HG02610 (cell line): ENCODE data around the gene SCAMP1.
"Not testable (repeated sequence)": the region's sequence is repeated elsewhere in the genome, so short reads cannot be mapped to it uniquely, and the experiment has no call there.

Experiments
- ATAC-seq: cut with Tn5 transposase; IDR thresholded peaks from one replicate; pipeline ENCODE4 v1.9.1; 2021; ENCODE audit warnings: mild to moderate bottlenecking, moderate library complexity; ENCODE audit not compliant: unreplicated experiment

Gene SCAMP1

DNA sequence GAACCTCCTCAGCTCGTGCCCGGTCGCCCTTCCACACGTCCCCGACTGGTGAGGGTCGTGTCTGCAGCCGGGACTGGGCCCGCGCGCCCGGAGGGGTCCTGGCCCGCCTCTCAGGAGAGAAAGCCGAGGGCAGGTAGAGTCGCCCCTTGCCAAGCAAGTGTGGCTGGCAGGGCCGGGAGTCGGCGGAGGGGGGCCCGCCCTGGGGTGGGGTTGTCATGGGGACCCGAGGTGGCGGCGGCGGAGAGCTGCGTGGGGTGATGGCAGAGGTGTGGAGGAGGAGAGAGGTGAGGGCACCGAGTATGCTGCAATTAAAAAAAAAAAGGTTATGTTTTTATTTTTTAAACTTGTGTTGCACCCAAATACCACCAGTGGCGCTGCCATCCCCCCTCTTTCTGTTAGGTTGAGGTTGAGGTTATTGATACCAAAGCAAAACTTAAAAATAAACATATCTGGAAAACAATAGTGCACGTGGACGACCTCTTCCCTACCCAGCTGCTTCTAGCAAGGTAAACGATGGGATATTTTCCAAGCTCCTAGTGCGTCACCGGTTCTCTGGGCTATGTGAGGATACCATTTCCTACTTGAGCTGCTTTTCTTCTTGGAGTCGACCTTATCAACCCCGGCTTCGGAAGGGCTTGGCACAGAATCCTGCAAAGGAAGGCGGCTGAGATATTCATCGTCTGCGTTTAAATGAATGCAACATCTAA, 660 bp downstream of the SCAMP1 start:
- ATAC-seq = peak; percentile 26

DNA sequence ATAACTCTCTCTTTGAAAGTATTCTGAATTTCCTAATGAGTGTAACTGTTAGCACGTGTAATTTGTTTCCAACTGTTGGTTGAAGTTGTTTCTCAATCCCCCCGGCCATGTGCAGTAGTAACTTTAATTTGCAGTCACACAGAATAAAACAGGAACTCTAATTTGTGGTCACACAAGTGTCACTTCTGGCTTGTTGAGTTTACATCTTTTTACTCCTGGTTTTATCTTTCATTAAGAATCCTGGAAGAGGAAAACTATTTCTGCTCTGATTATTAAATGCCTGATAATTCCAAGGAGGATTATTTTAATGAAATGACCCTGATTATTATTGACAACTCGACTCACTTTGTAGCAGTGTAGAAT, 1.2 kb downstream of the SCAMP1 start:
- no peak for ATAC-seq

DNA sequence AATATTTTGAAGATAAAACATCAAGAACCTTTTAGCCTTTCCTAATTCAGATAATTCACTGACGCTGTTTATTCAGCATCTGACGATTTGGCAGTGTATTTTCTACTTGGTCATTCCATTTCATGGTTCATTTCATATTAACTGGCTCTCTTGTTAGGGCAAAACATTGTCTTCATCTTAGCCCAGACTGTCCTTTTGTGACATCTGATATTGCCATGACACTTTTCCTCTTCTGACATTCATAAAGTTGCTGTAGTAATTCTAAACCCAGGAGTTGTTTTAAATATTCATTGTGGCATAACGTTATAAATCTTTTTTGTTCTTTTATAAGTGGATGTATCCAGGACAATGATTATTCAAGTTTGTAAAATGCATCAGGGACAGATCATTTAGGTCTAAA, 1.8 kb downstream of the SCAMP1 start:
- ATAC-seq = no peak

DNA sequence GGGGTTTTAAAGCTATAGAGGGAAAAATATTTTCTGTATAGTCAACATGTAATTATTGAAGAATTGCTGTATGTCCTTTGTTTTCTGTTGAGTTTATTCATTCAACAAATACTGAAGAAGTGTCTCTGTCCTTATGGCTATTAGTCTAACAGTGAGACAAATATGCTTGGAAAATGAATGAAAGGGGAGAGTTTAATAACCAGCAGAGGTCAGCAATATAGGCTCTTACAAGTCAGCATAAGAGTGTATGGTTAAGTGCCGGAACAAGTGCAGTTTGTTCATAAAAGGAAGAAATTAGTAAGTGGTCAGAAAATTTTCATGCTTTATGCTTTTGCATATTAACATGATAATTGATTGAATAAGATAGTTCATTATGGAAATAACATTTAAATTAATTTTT, 3.6 kb downstream of the SCAMP1 start:
- no peak for ATAC-seq

DNA sequence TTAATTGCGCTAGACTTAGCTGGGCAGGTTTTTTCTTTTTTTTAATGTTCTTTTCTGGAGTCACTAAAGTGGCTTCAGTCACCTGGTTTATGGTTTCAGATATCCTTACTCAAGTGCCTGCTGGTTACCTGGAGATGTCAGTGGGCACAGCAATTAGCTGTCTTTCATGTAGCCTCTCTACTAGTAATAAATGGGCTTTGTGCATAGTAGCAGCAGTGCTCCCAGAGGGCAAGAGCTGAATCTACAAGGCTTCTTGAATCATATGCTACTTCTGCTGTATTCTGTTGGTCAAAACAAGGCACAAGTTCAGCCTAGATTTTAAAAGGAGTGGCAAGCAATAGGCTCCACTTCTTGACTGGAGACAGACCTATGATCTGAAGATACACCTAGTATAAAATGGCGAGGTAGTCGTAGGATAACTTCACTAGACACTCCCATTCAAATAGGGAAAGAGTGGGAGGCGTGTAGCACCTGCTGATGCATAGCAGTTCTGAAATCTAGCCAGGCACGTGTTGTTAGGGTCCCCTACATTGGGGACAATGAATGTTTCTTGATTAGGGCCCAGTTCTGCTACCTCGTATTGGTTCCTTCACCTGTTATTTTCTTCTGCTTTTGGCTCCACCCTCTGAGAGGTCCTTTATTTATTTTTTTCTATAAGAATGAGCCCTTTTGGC, 7.0 kb downstream of the SCAMP1 start:
- no peak for ATAC-seq

DNA sequence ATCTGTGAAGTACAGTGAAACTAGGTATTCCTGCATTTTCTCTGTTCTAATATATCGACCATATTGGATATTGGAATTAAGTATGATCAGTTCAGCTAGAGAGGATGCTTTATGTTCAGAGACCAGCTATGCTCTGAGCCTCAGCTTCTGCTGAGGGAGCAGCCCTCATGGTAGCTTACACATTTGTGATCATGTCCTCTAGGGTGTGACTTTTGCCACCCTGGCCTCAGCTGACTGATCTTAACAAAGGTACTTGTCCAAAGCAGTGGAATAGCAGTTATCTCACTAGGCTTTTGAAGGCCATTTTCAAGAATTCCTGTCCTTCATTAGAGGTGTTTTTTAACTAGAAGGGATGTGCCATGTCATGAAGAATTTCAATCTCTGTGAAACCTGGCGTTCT, 9.3 kb downstream of the SCAMP1 start:
- ATAC-seq = no peak

DNA sequence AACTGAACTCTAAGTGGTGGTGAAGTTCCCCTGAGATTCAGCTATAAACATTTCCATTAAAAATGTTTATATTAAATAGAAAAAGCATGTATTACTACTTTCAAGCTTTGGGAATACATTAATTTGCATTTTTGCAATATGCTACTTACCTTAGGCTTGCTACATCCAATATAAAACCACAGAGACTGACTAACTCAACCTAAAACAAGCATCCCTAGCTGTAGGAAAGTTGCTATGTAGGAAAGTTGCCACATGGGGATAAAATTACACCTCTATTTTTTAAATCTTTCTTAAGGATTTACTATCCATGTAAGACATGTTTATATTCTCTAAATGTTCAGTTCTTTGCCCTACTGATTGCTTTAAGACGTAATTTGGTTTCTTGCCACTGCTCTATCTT, 12.8 kb downstream of the SCAMP1 start:
- no peak for ATAC-seq

DNA sequence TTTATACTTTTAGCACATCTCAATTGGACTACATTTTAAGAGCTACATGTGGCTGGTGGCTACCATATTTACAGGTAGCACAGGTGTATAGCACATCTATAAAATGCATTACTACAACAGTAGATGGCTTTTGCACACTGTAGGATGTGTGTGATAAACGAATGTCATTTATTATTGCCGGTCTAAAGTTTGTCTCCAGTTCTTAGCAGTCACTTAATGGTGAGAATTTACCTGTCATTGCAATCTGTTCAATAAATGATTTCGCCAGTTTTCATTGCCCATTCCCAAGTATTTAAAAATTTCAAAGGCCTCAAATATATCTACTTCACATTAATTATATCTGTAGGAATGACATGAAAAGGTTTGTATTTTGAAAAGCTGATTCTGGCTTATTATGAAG, 15.9 kb downstream of the SCAMP1 start:
- no peak for ATAC-seq

DNA sequence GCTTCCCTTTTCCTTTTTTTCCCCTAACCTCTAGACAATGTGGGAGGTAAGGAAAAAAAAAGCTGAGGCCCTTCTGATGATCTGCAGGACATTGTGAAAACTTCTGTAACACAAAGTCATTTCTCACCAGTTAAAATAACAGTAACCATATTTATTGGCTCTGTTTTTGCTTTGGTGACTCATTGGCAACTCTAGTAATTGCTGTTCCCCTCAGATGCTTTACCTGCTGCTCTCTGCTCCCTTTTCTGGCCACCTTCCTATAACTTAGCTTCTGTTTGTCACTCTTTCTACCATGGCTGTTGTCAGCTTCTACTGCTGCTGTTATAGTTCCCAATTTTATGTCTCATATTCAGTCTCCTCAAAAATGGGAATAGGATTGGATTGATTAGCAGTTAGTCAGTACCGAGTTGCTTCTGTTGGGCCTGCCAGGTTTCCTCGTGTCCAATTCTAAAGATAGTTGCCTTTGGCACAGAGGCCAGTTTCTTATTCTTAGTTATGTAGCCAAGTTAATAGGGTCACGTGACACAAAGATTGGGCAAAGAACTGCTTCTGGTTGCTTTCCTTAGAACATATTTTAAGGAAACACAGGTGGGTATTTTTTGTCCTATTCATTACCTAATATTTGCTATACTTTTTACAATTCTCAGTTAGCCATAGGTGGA, 16.8 kb downstream of the SCAMP1 start:
- peak; percentile 70 for ATAC-seq

DNA sequence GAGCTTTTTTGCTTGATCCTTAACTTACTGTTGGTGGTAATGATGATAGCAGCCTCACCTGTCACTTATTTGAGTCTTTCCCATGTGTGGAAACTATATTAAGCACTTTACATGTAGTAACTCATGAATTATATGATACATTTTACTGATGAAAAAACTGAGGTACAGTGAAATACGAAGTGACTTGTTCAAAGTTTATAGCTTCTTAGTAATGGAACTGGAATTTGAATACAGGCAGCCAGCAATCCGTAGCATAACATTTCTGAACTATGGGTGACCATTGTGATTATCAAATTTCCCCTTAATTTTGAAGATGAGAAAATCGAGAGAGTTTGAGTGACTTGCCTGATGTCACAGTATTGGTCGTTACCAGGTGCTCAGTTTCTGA, 17.3 kb downstream of the SCAMP1 start:
- ATAC-seq = no peak

DNA sequence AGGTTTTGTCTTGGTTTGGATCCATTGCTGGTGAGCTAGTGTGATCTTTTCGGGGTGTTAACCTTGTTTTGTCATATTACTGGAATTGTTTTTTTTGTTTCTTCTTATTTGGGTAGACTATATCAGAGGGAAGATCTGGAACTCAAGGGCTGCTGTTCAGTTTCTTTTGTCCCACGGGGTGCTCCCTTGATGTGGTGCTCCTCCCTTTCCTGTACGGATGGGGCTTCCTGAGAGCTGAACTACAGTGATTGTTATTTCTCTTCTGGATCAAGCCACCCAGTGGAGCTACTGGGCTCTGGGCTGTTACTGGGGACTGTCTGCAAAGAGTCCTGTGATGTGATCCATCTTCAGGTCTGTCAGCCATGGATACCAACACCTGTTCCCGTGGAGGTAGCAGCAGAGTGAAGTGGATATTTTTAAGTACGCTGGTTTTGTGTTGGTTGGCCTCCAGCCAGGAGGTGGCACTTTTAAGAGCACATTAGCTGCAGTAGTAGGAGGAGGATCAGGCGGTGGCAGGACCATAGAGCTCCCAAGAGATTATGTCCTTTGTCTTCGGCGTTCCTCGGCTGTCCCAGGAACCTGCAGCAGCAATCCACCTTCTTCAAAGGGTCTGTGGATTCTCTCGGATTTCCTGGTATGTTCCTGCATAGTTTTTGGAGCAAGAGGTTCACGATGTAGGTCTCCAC, 27.2 kb downstream of the SCAMP1 start:
- no peak for ATAC-seq

DNA sequence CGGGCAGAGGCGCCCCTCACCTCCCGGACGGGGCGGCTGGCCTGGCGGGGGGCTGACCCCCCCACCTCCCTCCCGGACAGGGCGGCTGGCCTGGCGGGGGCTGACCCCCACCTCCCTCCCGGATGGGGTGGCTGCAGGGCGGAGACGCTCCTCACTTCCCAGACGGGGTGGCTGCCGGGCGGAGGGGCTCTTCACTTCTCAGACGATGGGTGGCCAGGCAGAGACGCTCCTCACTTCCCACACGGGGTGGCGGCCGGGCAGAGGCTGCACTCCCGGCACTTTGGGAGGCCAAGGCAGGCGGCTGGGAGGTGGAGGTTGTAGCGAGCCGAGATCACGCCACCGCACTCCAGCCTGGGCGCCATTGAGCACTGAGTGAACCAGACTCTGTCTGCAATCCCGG, 30.9 kb downstream of the SCAMP1 start:
- not testable (repeated sequence) for ATAC-seq

DNA sequence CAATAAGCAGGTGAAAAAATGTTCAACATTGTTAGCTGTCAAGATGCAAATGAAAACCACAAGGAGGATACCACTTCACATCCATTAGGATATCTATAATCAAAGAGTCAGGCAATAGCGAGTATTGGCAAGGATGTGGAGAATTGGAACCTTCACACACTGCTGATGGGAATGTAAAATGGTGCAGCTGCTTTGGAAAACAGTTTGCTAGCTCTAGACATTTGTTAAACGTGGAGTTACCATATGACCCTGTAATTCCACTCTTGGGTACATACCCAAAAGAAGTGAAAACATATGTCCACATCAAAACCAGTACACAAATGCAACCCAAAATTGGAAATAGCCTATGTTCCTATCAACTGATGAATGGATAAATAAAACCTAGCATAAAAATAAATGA, 37.4 kb downstream of the SCAMP1 start:
- ATAC-seq = no peak

DNA sequence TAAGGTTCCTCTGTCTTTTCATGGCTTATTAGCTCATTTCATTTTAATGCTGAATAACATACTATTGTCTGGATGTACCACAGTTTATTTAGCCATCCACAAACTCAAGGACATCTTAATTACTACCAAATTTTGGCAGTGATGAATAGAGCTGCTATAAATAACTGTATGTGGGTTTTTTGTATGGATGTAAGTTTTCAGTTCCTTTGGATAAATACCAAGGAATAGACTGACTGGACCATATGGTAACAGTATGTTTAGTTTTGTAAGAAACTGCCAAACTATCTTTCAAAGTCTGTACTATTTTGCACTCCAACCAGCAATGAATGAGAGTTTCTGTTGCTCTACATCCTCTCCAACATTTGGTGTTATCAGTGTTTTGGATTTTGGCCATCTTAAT, 38.7 kb downstream of the SCAMP1 start:
- no peak for ATAC-seq

DNA sequence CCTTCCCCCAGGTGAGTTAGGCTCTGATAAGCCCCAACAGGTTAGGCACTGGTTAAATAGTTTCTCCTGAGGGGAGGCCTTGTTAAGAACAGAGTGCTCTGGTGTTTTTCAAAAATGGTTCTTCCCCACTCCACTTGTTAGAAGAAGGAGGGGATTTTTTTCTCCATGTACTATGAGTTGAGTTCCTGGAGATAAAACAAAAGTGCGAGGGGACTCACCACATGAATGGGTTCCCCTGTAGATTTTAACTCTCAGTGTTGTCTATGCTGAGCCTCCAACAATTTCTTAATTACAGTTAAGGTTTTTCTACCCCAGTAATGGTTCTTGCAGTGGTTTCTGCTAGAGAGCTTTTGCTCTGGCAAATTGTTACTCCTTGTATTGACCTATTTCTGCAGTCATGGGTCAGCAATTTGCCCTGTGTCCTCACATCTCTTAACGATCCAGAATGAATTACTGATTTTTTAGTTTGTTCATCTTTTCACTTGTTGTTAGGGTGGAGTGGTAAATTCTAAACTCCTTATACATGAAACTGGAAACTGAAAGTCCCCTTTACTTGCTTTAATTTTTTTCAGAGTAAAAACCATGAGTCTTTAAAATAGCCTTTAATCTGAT, 44.4 kb downstream of the SCAMP1 start:
- no peak for ATAC-seq

DNA sequence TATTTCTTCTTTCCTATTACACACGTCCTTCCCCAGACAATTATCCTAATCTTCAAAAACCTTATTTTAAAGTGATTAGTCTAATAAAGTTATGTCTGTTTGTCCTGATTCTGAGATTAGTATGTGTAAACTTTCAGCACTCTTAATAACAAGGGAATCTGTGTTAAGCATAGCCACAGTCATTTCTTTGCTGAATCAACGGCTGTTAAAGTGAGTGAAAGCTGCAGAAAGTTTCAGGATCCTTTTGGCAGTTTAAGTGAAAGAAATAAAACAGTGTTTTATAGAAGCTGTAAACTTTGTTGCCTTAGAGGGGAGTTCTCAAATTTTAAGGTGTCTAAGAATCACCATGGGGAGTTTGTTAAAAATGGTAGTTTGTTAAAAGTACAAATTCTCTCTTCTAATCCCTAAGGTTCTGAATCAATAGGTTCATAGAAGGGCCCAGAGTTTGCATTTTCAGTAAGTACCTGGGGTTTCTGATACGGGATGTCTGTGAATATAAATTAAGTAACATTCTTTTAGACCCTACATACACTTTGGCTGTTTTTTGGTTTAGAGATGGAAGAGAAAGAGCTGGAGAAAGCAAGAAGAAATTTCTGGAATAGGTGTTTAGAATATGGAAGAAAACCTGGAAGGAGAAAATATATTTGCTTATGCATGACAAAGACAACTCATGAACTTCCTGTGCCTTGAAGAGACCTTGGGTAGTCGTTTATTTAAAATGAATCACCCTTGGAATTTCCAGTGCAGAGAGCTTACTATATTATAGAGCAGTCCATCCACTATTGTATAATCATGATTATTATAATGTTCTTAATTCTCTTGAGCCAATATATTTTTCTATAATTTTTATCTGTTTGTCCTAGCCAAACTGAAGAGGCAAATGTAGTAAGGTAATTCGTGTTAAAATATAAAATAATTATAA, 45.7 kb downstream of the SCAMP1 start:
- peak; percentile 57 for ATAC-seq

DNA sequence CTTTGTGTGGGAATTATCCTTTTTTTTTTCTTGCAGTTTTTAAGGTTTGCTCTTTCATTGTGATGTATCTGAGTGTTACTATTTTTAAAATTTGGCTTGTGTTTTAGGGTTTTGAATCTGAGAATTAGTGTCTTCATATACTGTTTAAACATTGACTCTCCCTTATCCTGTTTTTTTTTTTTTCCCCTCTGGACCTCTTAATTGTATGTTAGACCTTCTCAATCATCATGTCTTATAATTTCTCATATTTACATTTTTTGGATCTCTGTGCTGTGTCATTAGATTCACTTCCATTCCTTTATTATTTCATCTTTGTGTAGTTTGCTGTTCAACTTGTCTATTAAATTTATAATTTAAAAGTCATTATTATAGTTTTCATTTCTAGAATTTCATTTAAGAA, 47.0 kb downstream of the SCAMP1 start:
- ATAC-seq = no peak

DNA sequence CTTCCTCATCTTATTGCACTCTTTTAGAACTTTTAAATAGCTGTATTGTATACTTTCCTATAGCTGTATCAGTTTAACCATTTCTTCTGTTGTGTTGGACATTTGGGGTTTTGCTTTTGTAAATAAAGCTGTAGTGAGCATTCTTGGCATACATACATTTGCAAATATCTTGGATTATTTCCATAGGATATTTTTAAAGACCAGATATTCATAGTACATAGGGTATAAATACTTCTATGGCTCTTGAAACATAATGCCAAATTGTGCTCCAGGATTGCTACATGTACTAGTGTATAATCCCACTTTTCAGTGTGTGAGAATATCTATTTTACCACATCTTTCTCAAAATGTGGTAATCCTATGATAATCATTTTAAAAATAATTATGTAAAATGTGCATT, 51.2 kb downstream of the SCAMP1 start:
- ATAC-seq = no peak

DNA sequence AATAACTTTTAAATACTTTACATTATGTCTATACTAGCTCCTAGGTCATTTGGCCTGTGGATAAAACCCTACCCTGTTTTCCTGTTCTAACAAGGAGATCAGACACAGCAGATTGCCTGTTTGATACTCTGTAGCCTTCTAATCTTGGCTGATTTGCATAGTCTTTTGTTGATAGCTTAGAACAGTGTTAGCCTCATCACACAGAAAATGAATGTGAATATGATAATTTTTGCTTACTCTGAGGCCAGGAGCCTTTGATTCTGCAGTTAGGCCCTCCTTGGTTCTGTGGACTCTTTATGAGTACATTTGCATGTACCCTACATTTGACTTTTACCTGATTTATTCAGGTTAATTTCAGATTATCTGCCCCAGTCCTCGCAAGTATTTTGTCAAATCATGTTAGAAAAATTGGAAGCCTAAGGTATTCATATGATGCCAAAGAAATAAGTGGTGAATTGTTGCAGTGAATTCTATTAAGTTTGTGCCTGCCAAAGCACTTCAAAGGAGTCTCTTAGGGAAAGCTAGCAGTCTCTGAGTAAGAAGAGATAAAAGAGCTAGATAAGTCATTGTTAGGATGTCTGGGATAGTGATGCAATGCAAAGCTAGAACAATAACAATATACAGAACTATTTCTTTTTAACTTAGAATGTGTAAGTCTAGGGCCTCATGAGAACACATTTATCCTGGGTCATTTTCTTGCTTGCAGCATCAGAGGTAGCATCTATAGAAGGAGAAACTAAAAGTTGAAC, 56.4 kb downstream of the SCAMP1 start:
- no peak for ATAC-seq

DNA sequence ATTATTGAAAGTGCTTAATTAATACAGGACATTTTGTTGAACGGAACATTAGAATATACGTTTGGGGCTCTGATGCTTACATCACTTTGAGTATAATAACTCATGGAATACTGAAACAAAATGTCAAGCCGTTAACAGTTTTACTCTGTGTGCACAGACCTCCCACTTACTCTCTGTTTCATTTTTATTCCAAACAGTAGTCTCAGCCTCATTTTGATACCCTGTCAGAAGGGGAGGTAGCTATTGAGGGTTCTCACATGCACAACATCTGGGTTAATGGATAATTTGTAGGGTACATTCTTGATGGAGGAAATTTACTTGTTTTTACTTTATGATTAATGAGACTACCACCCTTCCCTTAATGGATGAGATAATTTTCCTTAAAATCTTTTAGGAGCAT, 59.0 kb downstream of the SCAMP1 start:
- no peak for ATAC-seq
